ENCODE measurements around the gene SOX8.
"Not testable (repeated sequence)": the region's sequence is repeated elsewhere in the genome, so short reads cannot be mapped to it uniquely, and the experiment has no call there.

Gene SOX8

DNA sequence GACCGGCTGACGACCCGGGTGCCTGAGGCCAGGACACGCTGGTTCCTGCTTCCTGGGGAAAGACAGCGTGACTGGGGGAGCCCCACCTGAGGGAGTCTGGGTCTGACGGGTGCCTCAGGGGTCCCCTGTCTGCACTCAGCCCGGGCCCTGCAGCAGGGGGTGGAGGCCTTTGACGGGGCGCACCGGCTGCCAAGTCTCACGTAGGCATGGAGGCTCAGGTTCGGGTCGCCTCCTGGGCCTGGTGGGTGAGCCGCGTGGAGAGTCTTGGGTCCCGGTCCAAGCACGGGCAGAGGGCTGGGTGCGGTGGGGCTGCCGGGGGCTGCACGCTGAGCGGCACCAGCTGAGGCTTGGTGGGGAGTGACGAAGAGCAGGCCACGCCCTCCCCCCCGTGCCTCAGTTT lies 40.9 kb downstream of the SOX8 start:
- DNase-seq (ENCODE audit: extremely low read depth, low read depth): no peak
- no peak overlapping the region for H3K4me3 ChIP-seq (replicated peaks; ENCODE audit: low read depth, low read length)
- TF ChIP-seq, protein P1, sequence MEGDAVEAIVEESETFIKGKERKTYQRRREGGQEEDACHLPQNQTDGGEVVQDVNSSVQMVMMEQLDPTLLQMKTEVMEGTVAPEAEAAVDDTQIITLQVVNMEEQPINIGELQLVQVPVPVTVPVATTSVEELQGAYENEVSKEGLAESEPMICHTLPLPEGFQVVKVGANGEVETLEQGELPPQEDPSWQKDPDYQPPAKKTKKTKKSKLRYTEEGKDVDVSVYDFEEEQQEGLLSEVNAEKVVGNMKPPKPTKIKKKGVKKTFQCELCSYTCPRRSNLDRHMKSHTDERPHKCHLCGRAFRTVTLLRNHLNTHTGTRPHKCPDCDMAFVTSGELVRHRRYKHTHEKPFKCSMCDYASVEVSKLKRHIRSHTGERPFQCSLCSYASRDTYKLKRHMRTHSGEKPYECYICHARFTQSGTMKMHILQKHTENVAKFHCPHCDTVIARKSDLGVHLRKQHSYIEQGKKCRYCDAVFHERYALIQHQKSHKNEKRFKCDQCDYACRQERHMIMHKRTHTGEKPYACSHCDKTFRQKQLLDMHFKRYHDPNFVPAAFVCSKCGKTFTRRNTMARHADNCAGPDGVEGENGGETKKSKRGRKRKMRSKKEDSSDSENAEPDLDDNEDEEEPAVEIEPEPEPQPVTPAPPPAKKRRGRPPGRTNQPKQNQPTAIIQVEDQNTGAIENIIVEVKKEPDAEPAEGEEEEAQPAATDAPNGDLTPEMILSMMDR (IDR thresholded peaks at IDR 0.05; ENCODE audit: low read depth, low read length, missing control alignments): no peak

DNA sequence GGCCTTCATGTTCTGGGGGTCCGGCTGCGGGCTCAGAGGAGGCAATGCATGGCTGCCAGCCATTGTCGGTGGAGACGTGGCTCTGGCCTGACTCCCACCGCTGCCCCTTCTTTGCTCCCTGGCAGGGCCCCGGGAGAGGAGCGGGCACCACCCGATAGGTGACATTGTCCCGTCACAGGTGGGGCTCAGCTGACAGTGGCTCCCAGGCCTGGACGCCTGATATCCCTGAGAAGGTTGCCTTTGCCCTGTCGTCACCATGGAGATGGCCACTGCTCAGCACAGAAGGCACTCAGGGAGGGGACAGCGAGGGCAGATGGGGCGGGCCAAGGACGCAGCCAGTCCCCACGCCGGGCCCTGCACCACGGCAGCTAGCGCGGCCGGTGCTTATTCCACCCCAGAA lies 42.6 kb downstream of the SOX8 start:
- no peak for DNase-seq (ENCODE audit: extremely low read depth, low read depth)
- H3K4me3 ChIP-seq (replicated peaks; ENCODE audit: low read depth, low read length): no peak overlapping the region
- TF ChIP-seq, protein P1 (IDR thresholded peaks at IDR 0.05; ENCODE audit: low read depth, low read length, missing control alignments): no peak

DNA sequence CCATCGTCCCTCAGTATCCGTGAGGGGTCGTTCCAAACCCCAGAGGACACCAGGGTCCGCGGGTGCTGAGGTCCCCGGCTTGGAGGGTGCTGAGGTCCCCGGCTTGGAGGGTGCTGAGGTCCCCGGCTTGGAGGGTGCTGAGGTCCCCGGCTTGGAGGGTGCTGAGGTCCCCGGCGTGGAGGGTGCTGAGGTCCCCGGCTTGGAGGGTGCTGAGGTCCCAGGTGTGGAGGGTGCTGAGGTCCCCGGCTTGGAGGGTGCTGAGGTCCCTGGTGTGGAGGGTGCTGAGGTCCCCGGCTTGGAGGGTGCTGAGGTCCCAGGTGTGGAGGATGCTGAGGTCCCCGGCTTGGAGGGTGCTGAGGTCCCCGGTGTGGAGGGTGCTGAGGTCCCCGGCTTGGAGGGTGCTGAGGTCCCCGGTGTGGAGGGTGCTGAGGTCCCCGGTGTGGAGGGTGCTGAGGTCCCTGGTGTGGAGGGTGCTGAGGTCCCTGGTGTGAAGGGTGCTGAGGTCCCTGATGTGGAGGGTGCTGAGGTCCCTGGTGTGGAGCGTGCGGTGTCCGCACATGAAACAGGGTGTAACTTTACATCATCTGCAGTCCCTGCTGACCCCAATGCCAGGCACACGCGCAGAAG lies 43.7 kb downstream of the SOX8 start:
- not testable (repeated sequence) for DNase-seq (ENCODE audit: extremely low read depth, low read depth); H3K4me3 ChIP-seq (replicated peaks; ENCODE audit: low read depth, low read length)

DNA sequence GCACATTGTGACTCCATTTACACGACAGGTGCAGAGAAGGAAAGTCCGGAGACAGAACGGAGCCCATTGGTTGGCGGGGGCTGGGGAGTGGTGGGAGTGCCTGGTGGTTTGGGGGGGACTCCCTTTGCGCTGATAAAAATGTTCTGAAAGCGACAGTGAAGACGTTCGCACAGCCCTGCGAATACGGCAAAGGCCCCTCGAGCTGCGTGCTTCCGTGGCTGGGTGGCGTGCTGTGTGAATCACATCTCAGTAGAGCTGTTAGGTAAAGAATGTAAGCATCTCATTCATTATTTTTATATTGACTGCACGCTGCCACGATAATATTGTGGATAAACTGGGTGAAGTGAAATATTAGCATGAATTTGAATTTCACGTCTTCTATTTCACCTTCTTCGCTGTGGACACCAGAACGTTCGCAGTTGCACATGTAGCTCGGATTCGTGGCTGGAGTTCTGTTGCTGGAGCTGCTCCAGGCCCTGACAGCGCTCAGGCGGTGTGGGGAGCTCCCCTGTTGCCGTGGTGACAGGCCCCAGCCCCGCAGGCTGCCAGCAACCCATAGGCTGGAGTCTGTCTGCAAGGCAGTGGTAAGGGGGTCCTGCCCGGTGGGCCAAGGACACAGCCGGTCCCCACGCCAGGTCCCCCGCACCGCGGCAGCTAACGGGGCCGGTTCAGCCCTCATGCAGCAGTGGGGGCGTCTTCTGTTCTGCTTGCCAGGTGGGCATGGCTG lies 44.6 kb downstream of the SOX8 start:
- TF ChIP-seq, protein P1 (IDR thresholded peaks at IDR 0.05; ENCODE audit: low read depth, low read length, missing control alignments): no peak
- H3K4me3 ChIP-seq (replicated peaks; ENCODE audit: low read depth, low read length): no peak overlapping the region
- no peak for DNase-seq (ENCODE audit: extremely low read depth, low read depth)

DNA sequence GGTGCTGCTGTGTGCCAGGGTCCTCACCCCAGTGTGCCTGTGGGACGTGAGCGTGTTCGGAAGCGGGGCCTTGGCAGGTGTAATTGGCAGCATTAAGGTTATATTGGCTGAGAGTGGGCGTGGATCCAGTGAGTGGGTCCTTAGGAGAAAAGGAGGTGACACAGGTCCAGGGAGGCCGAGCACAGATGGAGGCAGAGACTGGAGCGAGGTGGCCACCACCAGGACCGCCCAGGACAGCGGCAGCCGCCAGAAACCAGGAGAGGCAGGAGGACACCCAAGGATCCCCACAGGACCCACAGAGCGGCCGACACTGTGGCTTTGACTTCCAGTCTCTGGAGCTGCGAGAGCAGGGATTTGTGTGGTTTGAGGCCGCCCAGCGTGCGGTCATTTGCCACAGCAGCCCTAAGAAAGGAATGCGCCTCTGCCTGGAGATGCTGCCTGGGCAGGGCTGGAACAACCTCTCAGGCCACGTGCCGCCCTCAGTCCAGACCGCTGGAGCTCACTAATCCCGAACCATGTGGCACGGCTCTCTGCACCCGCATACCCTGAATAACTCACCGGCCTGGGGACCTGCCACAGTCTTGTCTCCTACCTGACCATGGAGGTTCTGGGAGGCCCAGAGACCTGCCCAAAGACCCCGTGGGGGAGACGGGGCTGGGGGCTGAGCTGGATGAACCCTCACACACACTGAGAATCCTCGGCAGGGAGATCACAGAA lies 45.4 kb downstream of the SOX8 start:
- H3K4me3 ChIP-seq (replicated peaks; ENCODE audit: low read depth, low read length): no peak overlapping the region
- TF ChIP-seq, protein P1 (IDR thresholded peaks at IDR 0.05; ENCODE audit: low read depth, low read length, missing control alignments): no peak
- no peak for DNase-seq (ENCODE audit: extremely low read depth, low read depth)

DNA sequence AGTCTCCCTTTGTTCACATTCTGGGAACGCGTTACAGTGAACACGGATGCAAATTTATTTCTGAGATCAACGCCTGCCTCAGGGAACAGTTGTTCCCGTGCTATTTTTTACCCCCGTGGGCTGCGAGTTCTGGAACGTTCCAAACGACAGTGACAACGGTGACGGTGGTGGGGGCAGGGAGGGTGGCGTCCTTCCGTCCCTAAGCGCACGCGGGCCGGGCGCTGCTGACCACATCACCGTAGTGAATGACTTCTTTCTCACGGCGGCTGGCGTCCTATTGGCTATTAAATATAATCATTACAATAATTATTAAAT lies 45.9 kb downstream of the SOX8 start:
- no peak overlapping the region for H3K4me3 ChIP-seq (replicated peaks; ENCODE audit: low read depth, low read length)
- DNase-seq (ENCODE audit: extremely low read depth, low read depth): no peak
- TF ChIP-seq, protein P1 (IDR thresholded peaks at IDR 0.05; ENCODE audit: low read depth, low read length, missing control alignments): no peak

DNA sequence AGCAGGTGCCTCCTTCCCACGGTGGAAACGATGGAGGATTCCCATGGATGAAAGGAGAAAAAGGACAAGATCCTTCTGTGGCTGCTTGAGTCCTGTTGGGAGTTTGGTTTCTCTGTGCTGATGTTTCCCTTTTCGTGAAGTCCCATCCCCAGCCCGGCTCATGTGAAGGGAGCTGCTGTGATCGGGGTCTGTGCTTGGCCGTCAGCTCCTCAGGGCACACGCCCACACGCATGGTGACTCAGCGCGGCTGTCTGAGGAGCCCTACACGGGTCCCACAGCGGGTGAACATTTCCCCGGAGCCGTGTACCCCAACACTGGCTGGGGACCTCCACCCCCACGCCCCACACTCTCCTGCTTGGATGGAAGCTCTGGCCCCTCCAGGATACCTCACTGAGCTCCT lies 46.5 kb downstream of the SOX8 start:
- no peak for DNase-seq (ENCODE audit: extremely low read depth, low read depth)
- H3K4me3 ChIP-seq (replicated peaks; ENCODE audit: low read depth, low read length): no peak overlapping the region
- TF ChIP-seq, protein P1 (IDR thresholded peaks at IDR 0.05; ENCODE audit: low read depth, low read length, missing control alignments): no peak

All from HFF-Myc (cell line).